Karpas-422 (cell line): ENCODE measurements around the gene EGFLAM. TPM values are rescaled to one million over a fixed set of nuclear protein-coding genes. Genes with fewer than 3 reads are reported as not detected.
"Not testable (repeated sequence)": the region's sequence is repeated elsewhere in the genome, so short reads cannot be mapped to it uniquely, and the experiment has no call there.

ENCODE experiments used
- DNase-seq: peaks from one replicate; pipeline ENCODE4 v3.0.0-alpha.2; 2015
- H2AFZ ChIP-seq: fragments of 200-600 bp; sonication (generic); 2 replicates; pipeline ENCODE4 v1.6.1; 2014; ENCODE audit warnings: antibody characterized with exemption, low read length, mixed read lengths
- H3K27ac ChIP-seq: fragments of 200-600 bp; sonication (generic); 2 replicates; pipeline ENCODE4 v1.5.1; 2014; ENCODE audit warnings: mild to moderate bottlenecking, low read length, moderate library complexity
- H3K27me3 ChIP-seq: fragments of 200-600 bp; sonication (generic); 2 replicates; pipeline ENCODE4 v1.6.1; 2014; ENCODE audit warnings: low read length, mixed read lengths
- H3K36me3 ChIP-seq: fragments of 200-600 bp; sonication (generic); 2 replicates; pipeline ENCODE4 v1.6.1; 2014; ENCODE audit warnings: low read length, mixed read lengths; ENCODE audit not compliant: insufficient read depth
- H3K4me1 ChIP-seq: fragments of 200-600 bp; sonication (generic); 2 replicates; pipeline ENCODE4 v1.6.1; 2014; ENCODE audit warnings: mild to moderate bottlenecking, low read length, mixed read lengths
- H3K4me2 ChIP-seq: fragments of 200-600 bp; sonication (generic); 2 replicates; pipeline ENCODE4 v1.6.1; 2014; ENCODE audit warnings: low read length, low read depth, mild to moderate bottlenecking; ENCODE audit not compliant: poor library complexity, severe bottlenecking
- H3K4me3 ChIP-seq: fragments of 200-600 bp; sonication (generic); 2 replicates; pipeline ENCODE4 v1.5.1; 2014; ENCODE audit warnings: mild to moderate bottlenecking, antibody characterized with exemption, low read length, mixed read lengths
- H3K79me2 ChIP-seq: fragments of 200-600 bp; sonication (generic); 2 replicates; pipeline ENCODE4 v1.6.1; 2014; ENCODE audit warnings: mild to moderate bottlenecking, low read length, mixed read lengths
- H3K9ac ChIP-seq: fragments of 200-600 bp; sonication (generic); 2 replicates; pipeline ENCODE4 v1.6.0; 2014; ENCODE audit warnings: low read length
- H3K9me2 ChIP-seq: fragments of 200-600 bp; sonication (generic), shearing (Covaris generic); replicated peaks from 2 replicates; pipeline ENCODE4 v1.6.0; 2014; ENCODE audit warnings: mild to moderate bottlenecking, low read length, moderate library complexity; ENCODE audit not compliant: insufficient read depth
- H3K9me3 ChIP-seq: fragments of 300-700, 200-600 bp; sonication (generic); 2 replicates; pipeline ENCODE4 v1.6.1; 2014; ENCODE audit warnings: low read length, mixed read lengths
- H4K20me1 ChIP-seq: fragments of 200-600 bp; sonication (generic); 2 replicates; pipeline ENCODE4 v1.6.1; 2014; ENCODE audit warnings: mild to moderate bottlenecking, antibody characterized with exemption, low read length, low read depth; ENCODE audit not compliant: insufficient read depth
- total RNA-seq: library from RNA; depleted of rRNA; stranded (reverse); fragments of >200 nt; shearing (Covaris generic); gene quantifications from 2 replicates; pipeline ENCODE4 v1.2.3, GENCODE V29; 2014; ENCODE audit warnings: low replicate concordance

EGFLAM gene
- total RNA-seq, 1 experiment from 2014 or later = not detected

DNA sequence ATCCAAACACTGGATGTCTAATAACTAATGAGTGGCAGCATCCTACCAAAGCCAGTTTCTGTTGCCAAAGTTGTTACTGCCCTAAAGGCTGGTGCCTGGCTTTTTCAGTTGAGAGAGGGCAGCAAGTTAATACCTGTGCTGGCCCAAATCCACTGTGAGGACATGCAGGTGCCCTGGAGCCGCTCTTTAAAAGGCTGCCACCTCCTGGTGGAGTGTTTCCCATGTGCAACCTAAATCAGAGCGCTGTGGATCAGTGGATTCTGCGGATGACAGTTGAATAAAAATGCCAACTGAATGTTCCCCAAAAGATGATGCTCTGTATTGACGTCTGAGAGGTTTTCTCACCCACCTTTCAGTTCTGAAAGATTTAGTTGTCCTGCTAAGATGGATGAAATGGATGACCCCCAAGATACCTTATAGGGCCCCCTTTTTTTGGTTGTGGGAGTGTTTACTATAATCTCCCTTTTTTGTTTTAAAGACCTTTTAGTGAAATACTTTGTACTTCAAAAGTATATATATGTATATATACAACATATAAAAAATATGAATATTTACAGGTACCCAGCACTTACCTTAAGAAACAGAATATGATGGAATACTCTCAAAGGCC lies 146.4 kb downstream of the EGFLAM start:
- no peaks in the 10 kb centered on the region; the same call in 1 of the 2 replicates for H3K27me3 ChIP-seq
- no peaks in the 10 kb centered on the region for H3K9me3 ChIP-seq
- no peaks in the 10 kb centered on the region for H4K20me1 ChIP-seq
- DNase-seq = peak; percentile 57
- H3K4me3 ChIP-seq = no peak overlapping the region
- H3K4me2 ChIP-seq = no peak overlapping the region
- no peak overlapping the region for H3K27ac ChIP-seq
- no peak overlapping the region for H2AFZ ChIP-seq
- no peaks in the 10 kb centered on the region for H3K79me2 ChIP-seq
- H3K9me2 ChIP-seq = no peaks in the 10 kb centered on the region
- no peaks in the 10 kb centered on the region for H3K36me3 ChIP-seq
- H3K4me1 ChIP-seq = no peaks in the 10 kb centered on the region
- H3K9ac ChIP-seq = no peak overlapping the region

DNA sequence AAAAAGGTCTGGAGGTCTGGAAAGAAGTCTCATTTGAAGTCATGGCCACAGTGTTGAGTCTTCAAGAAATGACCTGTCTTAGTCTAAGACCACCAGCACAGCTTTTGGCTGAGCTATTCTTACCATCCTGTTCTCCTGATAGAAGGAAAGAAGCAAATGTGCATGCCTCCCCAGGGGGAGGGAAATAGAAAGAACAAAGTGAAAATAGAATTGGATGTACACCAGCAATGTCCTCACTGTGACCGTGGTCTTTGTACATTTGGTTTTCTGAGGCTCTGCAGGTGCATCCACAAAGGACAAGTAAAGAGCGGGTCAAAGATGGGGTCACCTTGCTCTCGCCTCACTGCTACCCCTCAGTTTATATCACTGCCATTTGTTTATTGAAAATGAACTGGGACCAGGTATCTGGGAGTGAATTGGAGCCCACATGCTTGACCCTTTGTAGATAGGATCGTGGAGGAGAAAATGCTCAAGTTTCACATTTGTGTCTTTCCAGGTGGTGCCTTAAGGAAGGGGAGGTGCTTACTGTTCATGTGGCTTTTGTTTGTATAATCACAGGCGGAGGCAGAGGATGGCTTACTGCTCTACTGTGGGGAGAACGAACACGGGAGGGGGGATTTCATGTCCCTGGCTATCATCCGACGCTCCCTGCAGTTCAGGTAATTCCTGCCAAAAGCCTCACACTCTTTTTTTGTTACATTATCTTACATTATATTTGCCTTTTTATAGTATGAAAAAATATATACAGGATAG lies 150.3 kb downstream of the EGFLAM start:
- Histone ChIP-seq H2AFZ (no peak overlapping the region), H3K4me2 (no peak overlapping the region), H3K36me3 (no peaks in the 10 kb centered on the region), H3K27me3 (no peaks in the 10 kb centered on the region; the same call in 1 of the 2 replicates), H3K27ac (no peak overlapping the region), H3K9me2 (no peaks in the 10 kb centered on the region), H3K4me3 (no peak overlapping the region), H4K20me1 (no peaks in the 10 kb centered on the region), H3K4me1 (no peaks in the 10 kb centered on the region), H3K9ac (no peak overlapping the region), H3K79me2 (no peaks in the 10 kb centered on the region), H3K9me3 (no peaks in the 10 kb centered on the region)
- DNase-seq = no peak

DNA sequence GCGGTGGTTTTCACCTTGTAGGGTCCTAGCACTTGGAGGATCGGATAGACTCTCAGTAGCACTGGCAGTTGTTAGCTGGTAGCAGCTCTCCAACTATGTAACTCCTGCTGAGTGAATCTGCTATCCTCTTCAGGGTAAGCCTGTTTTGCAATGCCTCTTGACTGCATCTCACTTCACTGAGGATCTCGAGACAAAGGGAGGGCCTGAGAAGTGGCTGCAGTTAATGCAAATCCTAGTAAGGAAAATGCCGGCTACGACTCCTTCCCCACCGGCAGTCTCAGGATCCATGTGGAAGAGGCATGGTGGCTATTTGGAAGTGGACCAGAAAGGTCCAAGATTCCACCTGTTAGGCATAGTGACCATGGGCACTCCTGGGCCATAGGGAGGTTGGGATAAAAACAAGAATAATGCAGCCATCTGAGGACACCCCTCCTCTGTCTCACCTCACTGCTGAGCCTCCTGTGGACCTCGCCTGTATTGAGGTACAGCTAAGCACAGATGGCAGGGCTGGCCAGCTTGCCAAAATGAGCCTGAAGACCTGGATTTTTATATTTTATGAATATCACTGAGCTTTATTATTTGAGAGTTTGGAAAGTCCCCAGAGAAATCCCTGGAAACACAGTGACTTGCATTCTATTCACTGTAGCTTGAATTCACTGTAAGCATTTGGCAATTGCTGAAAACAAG lies 152.1 kb downstream of the EGFLAM start:
- Histone ChIP-seq H3K27me3 (no peaks in the 10 kb centered on the region; the same call in 1 of the 2 replicates), H3K79me2 (no peaks in the 10 kb centered on the region), H3K9me2 (no peaks in the 10 kb centered on the region), H3K36me3 (no peaks in the 10 kb centered on the region), H3K4me1 (no peaks in the 10 kb centered on the region), H3K4me3 (no peak overlapping the region), H4K20me1 (no peaks in the 10 kb centered on the region), H2AFZ (no peak overlapping the region), H3K27ac (no peak overlapping the region), H3K4me2 (no peak overlapping the region), H3K9ac (no peak overlapping the region), H3K9me3 (no peaks in the 10 kb centered on the region)
- no peak for DNase-seq

DNA sequence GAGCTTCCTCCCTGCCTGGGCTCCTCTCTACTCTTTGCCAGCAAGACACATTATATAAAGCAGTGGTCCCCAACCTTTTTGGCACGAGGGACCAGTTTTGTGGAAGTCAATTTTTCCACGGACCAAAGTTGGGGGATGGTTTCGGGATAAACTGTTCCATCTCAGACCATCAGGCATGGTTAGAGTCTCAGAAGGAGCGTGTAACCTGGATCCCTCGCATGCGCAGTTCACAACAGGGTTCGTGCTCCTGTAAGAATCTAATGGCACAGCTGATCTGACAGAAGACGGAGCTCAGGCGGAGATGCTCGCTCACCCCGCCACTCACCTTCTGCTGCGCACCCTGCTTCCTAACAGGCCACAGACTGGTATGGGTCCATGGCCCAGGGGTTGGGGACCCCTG lies 155.3 kb downstream of the EGFLAM start:
- H3K36me3 ChIP-seq = no peaks in the 10 kb centered on the region
- H4K20me1 ChIP-seq = no peaks in the 10 kb centered on the region
- DNase-seq = no peak
- no peaks in the 10 kb centered on the region for H3K27me3 ChIP-seq
- no peak overlapping the region for H3K27ac ChIP-seq
- H3K4me2 ChIP-seq = no peak overlapping the region
- no peaks in the 10 kb centered on the region for H3K4me1 ChIP-seq
- no peaks in the 10 kb centered on the region for H3K9me3 ChIP-seq
- no peak overlapping the region for H3K4me3 ChIP-seq
- H3K79me2 ChIP-seq = no peaks in the 10 kb centered on the region
- H3K9me2 ChIP-seq = no peaks in the 10 kb centered on the region
- H2AFZ ChIP-seq = no peak overlapping the region
- no peak overlapping the region for H3K9ac ChIP-seq

DNA sequence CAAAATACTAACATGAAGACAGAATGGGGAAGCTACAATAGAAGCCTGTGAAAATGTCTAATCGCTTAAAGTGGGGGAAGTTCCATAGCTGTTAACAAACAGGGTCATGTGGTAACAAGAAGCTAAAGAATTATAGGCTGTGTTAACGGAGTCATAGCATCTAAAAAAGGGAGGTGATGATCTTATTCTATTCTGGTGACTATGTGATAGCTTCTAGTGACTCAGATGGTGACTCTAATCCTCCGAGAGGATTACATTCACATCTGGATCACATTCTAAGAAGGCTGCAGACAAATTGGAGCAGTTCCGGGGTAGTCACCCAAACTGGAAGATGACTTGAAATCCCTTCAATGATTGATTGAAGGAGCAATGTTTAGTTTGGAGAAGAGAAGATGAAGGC lies 156.0 kb downstream of the EGFLAM start:
- Histone ChIP-seq H3K4me3 (no peak overlapping the region), H4K20me1 (no peaks in the 10 kb centered on the region), H3K4me1 (no peaks in the 10 kb centered on the region), H3K9ac (no peak overlapping the region), H3K9me2 (no peaks in the 10 kb centered on the region), H3K27me3 (no peaks in the 10 kb centered on the region), H2AFZ (no peak overlapping the region), H3K36me3 (no peaks in the 10 kb centered on the region), H3K79me2 (no peaks in the 10 kb centered on the region), H3K9me3 (no peaks in the 10 kb centered on the region), H3K27ac (no peak overlapping the region), H3K4me2 (no peak overlapping the region)
- no peak for DNase-seq

DNA sequence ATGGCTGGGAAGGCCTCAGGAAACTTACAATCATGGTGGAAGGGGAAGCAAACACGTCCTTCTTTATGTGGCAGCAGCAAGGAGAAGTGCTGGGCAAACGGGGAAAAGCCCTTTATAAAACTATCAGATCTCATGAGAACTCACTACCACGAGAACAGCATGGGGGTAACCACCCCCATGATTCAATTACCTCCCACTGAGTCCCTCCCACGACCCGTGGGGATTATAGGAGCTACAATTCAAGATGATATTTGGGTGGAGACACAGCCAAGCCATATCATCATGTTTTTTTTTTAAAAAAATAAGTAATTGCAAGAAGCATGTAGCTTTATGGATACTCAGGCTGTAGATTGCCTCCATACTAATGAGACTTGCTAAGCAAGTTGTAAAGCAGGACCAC lies 157.4 kb downstream of the EGFLAM start:
- not testable (repeated sequence) for H3K4me2 ChIP-seq, H3K9ac ChIP-seq, H4K20me1 ChIP-seq, H3K36me3 ChIP-seq, H2AFZ ChIP-seq, H3K9me3 ChIP-seq, DNase-seq, H3K27me3 ChIP-seq, H3K27ac ChIP-seq, H3K9me2 ChIP-seq, H3K79me2 ChIP-seq, H3K4me3 ChIP-seq, H3K4me1 ChIP-seq

DNA sequence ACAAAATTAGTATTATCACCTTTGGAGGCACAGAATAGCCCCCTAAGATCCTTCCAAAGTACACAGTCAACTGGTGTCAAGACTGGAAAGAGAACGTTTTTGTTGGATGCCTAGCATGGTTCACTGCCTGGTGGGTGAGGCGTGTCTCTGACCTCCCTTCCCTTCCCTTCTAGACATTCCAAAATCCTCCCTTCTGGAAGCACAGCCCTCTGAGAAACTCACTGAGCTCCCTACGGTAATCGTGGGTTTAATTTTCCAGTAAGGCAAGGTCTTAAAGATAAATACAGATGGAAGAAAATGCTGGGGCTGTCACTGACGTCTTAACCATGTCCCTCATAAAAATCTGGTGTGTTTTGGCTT lies 159.3 kb downstream of the EGFLAM start:
- no peaks in the 10 kb centered on the region for H3K9me2 ChIP-seq
- no peaks in the 10 kb centered on the region for H4K20me1 ChIP-seq
- no peaks in the 10 kb centered on the region for H3K36me3 ChIP-seq
- no peaks in the 10 kb centered on the region for H3K4me1 ChIP-seq
- H3K4me3 ChIP-seq = no peak overlapping the region
- H3K9ac ChIP-seq = no peak overlapping the region
- H2AFZ ChIP-seq = no peak overlapping the region
- no peaks in the 10 kb centered on the region for H3K79me2 ChIP-seq
- DNase-seq = no peak
- no peaks in the 10 kb centered on the region for H3K9me3 ChIP-seq
- no peaks in the 10 kb centered on the region for H3K27me3 ChIP-seq
- H3K4me2 ChIP-seq = no peak overlapping the region
- H3K27ac ChIP-seq = no peak overlapping the region

DNA sequence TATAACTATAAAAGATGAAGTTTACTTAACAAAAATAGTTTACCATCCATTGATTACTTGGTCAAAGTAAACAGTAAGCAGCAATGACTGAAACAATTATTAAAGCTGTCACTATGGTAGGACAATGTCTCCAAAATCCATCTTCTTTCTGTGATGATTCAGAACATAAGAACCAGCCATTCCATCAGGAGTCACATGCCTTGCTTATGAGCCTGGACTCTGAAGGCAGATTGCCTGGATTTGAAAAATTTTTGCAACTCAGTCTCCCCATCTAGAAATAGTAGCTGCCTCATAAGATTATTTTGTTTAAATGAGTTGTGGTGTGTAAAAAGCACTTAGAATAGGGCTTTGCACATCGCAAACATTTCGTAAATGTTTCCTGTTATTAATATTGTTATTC lies 161.9 kb downstream of the EGFLAM start:
- Histone ChIP-seq H3K27ac (no peak overlapping the region), H3K4me1 (no peaks in the 10 kb centered on the region), H3K27me3 (no peaks in the 10 kb centered on the region), H3K9ac (no peak overlapping the region), H3K9me2 (no peaks in the 10 kb centered on the region), H3K4me2 (no peak overlapping the region), H3K9me3 (no peaks in the 10 kb centered on the region), H4K20me1 (no peaks in the 10 kb centered on the region), H3K36me3 (no peaks in the 10 kb centered on the region), H2AFZ (no peak overlapping the region), H3K79me2 (no peaks in the 10 kb centered on the region), H3K4me3 (no peak overlapping the region)
- no peak for DNase-seq
